Activated T-cell treated with anti-CD3 and anti-CD28 coated beads, Interleukin-2, amount 50 U/mL, for 48 hours (primary cell): Measurements from ENCODE around the gene HHIPL1.

Experiments used
- DNase-seq, 2 experiments: peaks; one replicate each; pipeline ENCODE4 v3.0.0-alpha.2; 2020

The HHIPL1 gene

GRCh38 chr14:99644723-99645544 is at the start of gene HHIPL1:
Gene HHIPL1, plus strand, starts transcription at chr14:99645129. Its CDS starts 79 bp downstream, at chr14:99645208.
- no peak for DNase-seq

GRCh38 chr14:99595524-99595923 is 49.4 kb upstream of the HHIPL1 start:
- DNase-seq, result no peak

- no peak for DNase-seq
Measured at GRCh38 chr14:99596071-99596627, 48.8 kb upstream of the HHIPL1 start.

- no peak for DNase-seq
Measured at GRCh38 chr14:99596772-99597171, 48.2 kb upstream of the HHIPL1 start.

- DNase-seq, result no peak
Measured at GRCh38 chr14:99597911-99598600, 46.9 kb upstream of the HHIPL1 start.

GRCh38 chr14:99598774-99599173 is 46.2 kb upstream of the HHIPL1 start:
- no peak for DNase-seq

- no peak for DNase-seq
Measured at GRCh38 chr14:99599393-99599792, 45.5 kb upstream of the HHIPL1 start.

GRCh38 chr14:99600232-99600888 is 44.6 kb upstream of the HHIPL1 start:
- DNase-seq, result no peak

GRCh38 chr14:99601361-99601831 is 43.5 kb upstream of the HHIPL1 start:
- DNase-seq, result no peak

GRCh38 chr14:99602054-99602787 is 42.7 kb upstream of the HHIPL1 start:
- DNase-seq, result peak in 1 of 2 experiments; percentile 25

GRCh38 chr14:99602788-99603415 is 42.0 kb upstream of the HHIPL1 start:
- no peak for DNase-seq

- peak; percentile 55 to 69 for DNase-seq
Measured at GRCh38 chr14:99603471-99604277, 41.3 kb upstream of the HHIPL1 start, which contains the start of gene CCDC85C. Gene CCDC85C, minus strand, starts transcription at chr14:99604207. Its CDS starts 248 bp downstream, at chr14:99603959.

- DNase-seq, result peak; percentile 92 to 95
Measured at GRCh38 chr14:99604278-99604765, 40.6 kb upstream of the HHIPL1 start.

- DNase-seq, result peak in 1 of 2 experiments; percentile 52
Measured at GRCh38 chr14:99604766-99605298, 40.1 kb upstream of the HHIPL1 start.

- peak; percentile 76 to 82 for DNase-seq
Measured at GRCh38 chr14:99605299-99605961, 39.5 kb upstream of the HHIPL1 start.

GRCh38 chr14:99606359-99606758 is 38.6 kb upstream of the HHIPL1 start:
- no peak for DNase-seq

GRCh38 chr14:99608591-99608990 is 36.3 kb upstream of the HHIPL1 start:
- no peak for DNase-seq

GRCh38 chr14:99609245-99610170 is 35.4 kb upstream of the HHIPL1 start:
- peak in 1 of 2 experiments; percentile 57 for DNase-seq

GRCh38 chr14:99611646-99612045 is 33.3 kb upstream of the HHIPL1 start:
- no peak for DNase-seq
